EL (cell line): Measurements from ENCODE around the gene RHBDL1.

Experiments used
- DNase-seq: peaks from one replicate; pipeline ENCODE4 v3.0.0-alpha.2; 2016

RHBDL1 gene

GRCh38 chr16:722835-723633 is 47.6 kb downstream of the RHBDL1 start:
- DNase-seq, result no peak

DNA sequence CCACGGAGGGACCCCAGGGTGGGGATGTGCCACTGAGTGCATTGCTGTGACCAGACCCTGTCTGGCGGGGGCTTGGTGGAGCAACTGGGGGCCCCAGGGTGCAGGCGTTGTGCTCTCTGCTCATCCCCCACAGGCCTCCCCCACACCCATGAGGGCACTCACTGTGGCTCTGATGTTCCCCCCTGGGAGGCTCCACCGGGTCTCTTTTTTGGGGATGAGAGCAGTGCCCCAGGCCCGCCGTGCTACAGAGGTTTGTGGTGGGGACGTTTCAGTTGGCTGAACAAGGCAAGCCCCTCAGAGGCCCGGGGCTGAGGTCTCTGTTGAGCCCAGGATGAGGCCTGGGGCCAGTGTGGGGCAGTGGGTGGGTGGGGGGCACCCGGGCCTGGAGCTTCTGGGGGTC is 48.2 kb downstream of the RHBDL1 start:
- DNase-seq, result no peak

- no peak for DNase-seq
Measured at GRCh38 chr16:724188-725040, 48.9 kb downstream of the RHBDL1 start.

DNA sequence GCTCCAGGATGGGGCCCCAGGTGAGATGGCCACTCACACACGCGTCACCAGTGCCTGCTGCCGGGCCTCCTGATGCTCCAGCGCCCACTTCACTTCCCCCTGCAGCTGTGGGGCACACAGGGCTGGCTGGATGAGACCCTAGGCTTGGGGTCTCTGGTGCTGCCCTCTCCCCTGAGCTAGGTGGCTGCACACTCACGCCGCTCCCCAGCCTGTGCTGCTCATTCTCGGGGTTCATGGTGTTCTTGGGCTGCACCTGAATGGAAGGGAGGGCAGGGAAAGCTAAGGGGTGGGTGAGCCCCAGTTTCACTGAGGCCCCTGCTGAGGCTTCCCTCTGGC is 49.5 kb downstream of the RHBDL1 start:
- DNase-seq, result no peak

GRCh38 chr16:725463-726187 is 50.2 kb downstream of the RHBDL1 start:
- DNase-seq, result no peak

DNA sequence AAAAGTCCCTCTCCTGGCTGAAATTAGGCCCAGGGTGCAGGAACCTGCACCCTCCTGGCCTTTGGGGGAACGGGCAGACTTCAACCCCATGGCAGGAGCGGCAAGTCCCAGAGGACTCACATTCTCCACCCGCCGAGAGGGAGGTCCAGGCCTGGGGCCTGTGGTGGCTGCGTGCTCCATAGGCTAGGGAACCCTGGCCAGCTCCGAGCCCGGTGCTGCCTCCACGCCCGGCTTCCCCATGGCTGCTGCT is 50.6 kb downstream of the RHBDL1 start:
- no peak for DNase-seq

GRCh38 chr16:726438-727290 is 51.2 kb downstream of the RHBDL1 start, which contains the start of the genes CCDC78 and HAGHL:
TSS of gene CCDC78 (minus strand) at chr16:726443. CDS start at chr16:726367, 76 bp downstream.
TSS of gene HAGHL (plus strand) at chr16:727106. CDS start at chr16:727510, 404 bp downstream.
- DNase-seq, result peak; percentile 55

DNA sequence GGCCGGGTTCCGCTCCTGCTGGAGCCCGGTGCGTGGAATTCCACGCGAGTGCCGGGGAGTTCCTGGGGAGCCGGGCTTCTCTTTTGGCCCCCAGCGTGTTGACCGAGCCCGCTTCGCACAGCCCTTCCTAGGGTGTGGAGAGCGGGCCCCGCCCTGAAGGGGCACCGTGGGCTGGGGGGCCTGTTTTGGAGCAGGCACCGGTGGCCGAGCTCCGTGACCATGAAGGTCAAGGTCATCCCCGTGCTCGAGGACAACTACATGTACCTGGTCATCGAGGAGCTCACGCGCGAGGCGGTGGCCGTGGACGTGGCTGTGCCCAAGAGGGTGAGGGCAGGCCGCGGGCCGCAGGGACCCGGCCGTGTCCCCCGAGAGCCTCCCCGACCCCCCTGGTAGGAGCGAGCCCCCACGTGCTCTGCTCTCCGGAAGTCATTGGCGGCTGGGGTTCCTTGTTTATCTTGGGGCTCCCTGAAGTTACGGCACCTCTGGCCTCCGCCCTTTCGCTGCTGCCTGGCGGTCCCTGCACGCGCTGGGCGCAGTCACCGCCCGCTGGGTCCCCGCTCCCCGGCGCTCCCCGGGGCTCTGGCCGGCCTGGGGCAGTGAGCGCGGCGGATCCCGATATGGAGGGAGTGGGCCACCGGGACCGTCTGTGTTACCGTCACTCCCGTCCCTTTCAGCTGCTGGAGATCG is 52.0 kb downstream of the RHBDL1 start:
- peak; percentile 24 for DNase-seq
